GM12872 (cell line): ENCODE measurements around the gene NLK.

Experiments
- TF ChIP-seq, protein P1 (sequence below): IDR thresholded peaks from 3 replicates; pipeline ENCODE4 v1.5.1; 2011; ENCODE audit warnings: low read depth, mild to moderate bottlenecking, low read length, moderate library complexity; ENCODE audit not compliant: insufficient read depth

Gene NLK

DNA sequence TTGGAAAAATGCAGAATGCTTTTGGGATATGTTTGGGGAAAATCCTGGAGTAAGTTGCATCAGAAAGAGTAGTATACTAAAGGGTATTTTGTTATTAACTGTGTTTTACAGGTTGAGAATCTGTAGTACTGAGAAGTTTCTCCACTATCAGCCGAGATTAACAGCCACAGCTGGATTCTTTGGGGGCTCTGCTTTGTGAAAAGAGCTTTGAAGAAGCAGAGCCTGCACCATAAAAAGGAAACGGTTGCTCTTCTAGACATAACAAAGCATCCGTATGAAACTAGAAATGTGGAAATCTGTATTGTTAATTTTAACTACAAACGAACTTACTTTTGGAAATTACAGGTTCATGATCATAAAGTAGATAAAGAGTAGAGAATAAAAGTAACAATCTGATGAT, 5.3 kb downstream of the NLK start:
- TF ChIP-seq, protein P1, sequence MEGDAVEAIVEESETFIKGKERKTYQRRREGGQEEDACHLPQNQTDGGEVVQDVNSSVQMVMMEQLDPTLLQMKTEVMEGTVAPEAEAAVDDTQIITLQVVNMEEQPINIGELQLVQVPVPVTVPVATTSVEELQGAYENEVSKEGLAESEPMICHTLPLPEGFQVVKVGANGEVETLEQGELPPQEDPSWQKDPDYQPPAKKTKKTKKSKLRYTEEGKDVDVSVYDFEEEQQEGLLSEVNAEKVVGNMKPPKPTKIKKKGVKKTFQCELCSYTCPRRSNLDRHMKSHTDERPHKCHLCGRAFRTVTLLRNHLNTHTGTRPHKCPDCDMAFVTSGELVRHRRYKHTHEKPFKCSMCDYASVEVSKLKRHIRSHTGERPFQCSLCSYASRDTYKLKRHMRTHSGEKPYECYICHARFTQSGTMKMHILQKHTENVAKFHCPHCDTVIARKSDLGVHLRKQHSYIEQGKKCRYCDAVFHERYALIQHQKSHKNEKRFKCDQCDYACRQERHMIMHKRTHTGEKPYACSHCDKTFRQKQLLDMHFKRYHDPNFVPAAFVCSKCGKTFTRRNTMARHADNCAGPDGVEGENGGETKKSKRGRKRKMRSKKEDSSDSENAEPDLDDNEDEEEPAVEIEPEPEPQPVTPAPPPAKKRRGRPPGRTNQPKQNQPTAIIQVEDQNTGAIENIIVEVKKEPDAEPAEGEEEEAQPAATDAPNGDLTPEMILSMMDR = no peak

DNA sequence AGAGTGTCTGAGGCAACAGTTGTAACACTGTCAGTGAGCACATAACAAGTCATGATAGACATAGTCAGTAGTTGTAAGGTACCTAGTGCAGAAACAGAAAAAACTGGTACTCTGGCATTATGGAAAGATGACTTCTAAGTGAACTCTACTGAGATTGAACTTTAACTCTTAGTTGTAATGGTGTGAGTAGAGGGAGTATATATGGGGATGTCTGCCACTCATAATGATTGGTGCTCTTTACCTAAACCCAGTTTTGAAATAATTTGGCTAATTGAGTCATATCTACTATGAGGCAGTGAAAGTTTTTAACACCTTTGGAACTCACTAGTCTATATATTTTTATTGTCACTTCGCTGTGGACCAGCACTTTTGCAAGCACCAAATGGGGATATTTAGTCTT, 6.6 kb downstream of the NLK start:
- TF ChIP-seq, protein P1 = no peak

DNA sequence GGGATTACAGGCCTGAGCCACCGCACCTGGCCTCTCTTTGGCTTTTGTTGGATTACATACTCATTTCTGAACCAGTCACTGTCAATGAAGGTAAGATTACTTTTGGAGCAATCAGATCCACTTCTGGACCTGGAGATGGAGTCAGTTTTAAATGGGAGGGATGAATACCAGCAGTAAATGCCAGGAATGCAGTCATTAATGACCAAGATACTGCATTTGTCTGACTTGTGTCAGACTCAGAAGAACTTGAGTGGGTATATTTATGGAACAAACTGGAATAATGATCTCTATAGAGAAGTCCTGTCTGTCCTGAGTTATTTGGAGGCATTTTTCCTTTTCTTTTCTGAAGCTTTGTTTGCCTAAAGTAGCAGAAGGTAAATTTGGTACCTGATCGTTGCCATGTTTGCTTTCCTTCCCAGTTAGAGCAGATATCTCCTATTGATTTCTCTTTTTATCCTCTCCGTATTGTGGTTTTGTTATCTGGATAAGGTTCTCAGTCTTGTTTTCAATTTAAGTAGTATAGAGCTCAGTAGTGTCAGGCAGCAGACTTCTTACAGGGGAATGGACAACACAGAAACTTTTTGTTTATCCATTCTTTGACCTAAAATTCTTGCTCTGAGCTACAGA, 10.7 kb downstream of the NLK start:
- TF ChIP-seq, protein P1 = no peak

DNA sequence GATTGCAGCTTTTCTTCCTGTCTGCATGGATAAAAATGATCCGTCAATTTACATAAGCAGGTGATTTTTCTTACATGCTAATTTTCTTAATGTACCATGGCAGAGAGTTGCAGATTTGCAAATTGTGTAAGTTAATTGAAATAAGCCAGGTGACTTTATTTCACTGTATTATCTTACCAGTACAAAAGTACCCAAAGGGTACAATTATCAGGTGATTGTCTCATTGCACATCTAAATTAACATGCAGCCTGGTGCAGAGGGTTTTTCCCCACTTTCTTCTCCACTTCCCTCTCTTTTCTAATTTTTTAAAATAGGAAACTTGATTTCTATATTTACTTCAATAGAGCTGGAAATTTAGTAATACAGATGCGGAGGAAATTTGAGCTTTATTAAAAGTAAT, 11.2 kb downstream of the NLK start:
- TF ChIP-seq, protein P1 = no peak

DNA sequence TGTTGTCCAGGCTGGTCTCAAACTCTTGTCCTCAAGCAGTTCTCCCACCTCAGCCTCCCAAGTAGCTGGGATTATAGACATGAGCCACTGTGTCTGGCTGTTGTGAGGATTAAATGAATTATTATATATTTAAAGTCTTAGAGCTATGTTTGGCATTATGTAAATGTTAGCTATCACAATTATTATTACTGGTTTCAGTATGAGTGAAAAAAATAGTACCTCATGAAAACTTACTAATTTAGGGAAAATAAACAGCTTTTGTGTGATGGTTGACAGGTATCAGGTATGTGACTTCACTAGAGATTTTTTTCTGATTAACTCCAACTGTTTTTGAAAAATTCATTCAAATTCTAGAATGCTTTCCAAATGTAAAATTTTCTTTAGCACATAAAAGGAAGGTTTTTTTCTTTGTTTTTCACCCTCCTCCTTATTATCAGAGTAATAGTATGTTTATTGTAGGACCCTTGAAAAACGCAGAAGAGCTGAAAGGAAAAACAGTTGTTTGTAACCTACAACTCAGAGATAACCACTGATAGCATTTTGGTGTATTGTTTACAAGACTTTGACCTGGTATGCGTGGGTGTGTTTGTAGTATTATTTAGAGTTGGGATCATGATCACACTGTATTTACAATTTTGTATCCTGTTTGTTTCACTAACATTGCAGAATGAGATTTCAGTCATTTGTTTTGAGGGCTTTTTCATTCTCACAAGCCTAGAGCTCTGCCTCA, 13.2 kb downstream of the NLK start:
- TF ChIP-seq, protein P1 = no peak

DNA sequence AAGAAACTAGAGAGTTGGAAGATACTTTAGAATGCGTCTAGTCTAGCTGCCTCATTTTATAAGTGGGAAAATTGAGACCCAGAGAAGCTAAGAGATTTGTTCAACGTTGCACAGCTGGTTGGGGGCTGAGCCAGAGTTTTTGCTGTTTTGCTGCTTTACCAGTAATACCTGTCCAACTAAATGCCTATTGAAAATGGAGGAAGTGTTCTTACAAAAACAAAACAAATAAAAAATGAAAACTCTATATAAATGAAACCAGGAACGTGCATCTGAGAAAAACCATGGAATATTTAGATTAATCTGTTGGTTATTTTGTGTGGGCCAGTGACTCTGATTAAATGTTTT, 13.8 kb downstream of the NLK start:
- TF ChIP-seq, protein P1 = no peak

DNA sequence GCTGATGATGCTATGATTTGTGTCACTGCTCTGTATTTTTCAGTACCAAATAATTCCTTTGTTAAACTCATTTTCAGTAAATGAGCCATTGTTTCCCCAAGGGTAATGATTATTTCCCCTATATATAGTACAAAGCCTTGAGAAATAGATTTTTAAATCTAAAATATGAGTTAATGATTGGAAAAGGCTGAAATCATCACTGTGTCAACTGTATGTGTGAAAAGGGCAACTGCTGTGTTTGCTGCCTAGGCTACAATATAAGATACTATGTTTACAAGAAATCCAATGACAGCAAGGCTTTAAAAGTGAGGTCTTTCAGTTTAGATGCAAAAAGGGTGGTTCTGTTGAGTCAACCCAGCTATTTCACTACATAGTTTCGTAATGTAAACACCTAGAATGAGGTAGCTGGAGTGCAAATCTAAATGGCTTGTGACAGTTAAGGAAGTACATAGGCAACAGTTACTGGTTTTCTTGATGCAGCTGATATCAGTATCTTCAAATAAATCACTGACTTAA, 15.3 kb downstream of the NLK start:
- TF ChIP-seq, protein P1 = no peak
